Measurements from ENCODE around the gene NANS. TPM values are rescaled to one million over a fixed set of nuclear protein-coding genes. Genes with fewer than 3 reads are reported as not detected.
"Not testable (repeated sequence)": the region's sequence is repeated elsewhere in the genome, so short reads cannot be mapped to it uniquely, and the experiment has no call there.

NANS gene
- total RNA-seq, 4 donors from 2014 or later: 29.0 to 64.7 (median 34.2) TPM

- H3K9me3 ChIP-seq: no peaks in the 10 kb centered on the region
- in situ Hi-C loops (cut with MboI; ENCODE audit: low sequenced_read_pairs in 4 of 4) (no loop called here), intact Hi-C loops (cut with DNase I; ENCODE audit: low total_unique reads) (no loop called here)
- H3K27ac ChIP-seq: no peak overlapping the region
- no peak for ATAC-seq
- no peaks in the 10 kb centered on the region for H3K27me3 ChIP-seq
- no peaks in the 10 kb centered on the region for H3K4me1 ChIP-seq
- no peaks in the 10 kb centered on the region for H3K36me3 ChIP-seq
- no peak for DNase-seq
- TF ChIP-seq POLR2A (IDR thresholded peaks at IDR 0.05): no peak
- TF ChIP-seq, protein P1, sequence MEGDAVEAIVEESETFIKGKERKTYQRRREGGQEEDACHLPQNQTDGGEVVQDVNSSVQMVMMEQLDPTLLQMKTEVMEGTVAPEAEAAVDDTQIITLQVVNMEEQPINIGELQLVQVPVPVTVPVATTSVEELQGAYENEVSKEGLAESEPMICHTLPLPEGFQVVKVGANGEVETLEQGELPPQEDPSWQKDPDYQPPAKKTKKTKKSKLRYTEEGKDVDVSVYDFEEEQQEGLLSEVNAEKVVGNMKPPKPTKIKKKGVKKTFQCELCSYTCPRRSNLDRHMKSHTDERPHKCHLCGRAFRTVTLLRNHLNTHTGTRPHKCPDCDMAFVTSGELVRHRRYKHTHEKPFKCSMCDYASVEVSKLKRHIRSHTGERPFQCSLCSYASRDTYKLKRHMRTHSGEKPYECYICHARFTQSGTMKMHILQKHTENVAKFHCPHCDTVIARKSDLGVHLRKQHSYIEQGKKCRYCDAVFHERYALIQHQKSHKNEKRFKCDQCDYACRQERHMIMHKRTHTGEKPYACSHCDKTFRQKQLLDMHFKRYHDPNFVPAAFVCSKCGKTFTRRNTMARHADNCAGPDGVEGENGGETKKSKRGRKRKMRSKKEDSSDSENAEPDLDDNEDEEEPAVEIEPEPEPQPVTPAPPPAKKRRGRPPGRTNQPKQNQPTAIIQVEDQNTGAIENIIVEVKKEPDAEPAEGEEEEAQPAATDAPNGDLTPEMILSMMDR (IDR thresholded peaks at IDR 0.05 in 4 of 5, conservative IDR thresholded peaks at IDR 0.05 in 1 of 5): no peak
- no peak overlapping the region for H3K4me3 ChIP-seq
These were observed 48.5 kb downstream of the NANS start for GRCh38 chr9:98105006-98105405.

DNA sequence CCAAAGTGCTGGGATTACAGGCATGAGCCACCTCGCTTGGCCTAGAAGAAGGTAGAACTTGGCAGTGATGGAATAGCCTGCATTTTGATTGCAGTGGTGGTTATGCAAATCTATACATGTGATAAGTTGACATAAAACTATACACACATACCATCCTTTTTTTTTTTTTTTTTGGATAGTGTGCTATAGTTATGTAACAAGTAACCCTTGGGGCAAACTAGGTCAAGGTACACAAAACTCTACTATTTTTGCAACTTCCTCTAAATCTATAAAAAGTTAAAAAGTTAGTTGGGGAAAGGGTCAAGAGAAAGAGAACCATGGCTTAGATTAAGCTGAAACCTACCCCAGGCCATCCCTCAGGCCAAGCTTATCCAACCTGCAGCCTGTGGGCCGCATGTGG lies 51.4 kb downstream of the NANS start:
- in situ Hi-C loops (cut with MboI; ENCODE audit: low sequenced_read_pairs in 4 of 4): no loop called here
- no peak overlapping the region for H3K27ac ChIP-seq
- TF ChIP-seq, protein P1 (IDR thresholded peaks at IDR 0.05 in 4 of 5, conservative IDR thresholded peaks at IDR 0.05 in 1 of 5): no peak
- DNase-seq (no peak), ATAC-seq (no peak)
- intact Hi-C loops (cut with DNase I; ENCODE audit: low total_unique reads): no loop called here
- no peaks in the 10 kb centered on the region for H3K4me1 ChIP-seq
- no peaks in the 10 kb centered on the region for H3K27me3 ChIP-seq
- H3K4me3 ChIP-seq: no peak overlapping the region
- H3K36me3 ChIP-seq: no peaks in the 10 kb centered on the region
- no peaks in the 10 kb centered on the region for H3K9me3 ChIP-seq

- Histone ChIP-seq H3K27ac (no peak overlapping the region), H3K36me3 (no peaks in the 10 kb centered on the region), H3K9me3 (no peaks in the 10 kb centered on the region), H3K27me3 (no peaks in the 10 kb centered on the region), H3K4me1 (no peaks in the 10 kb centered on the region), H3K4me3 (no peak overlapping the region)
- no peak for TF ChIP-seq POLR2A (IDR thresholded peaks at IDR 0.05)
- TF ChIP-seq, protein P1 (IDR thresholded peaks at IDR 0.05 in 4 of 5, conservative IDR thresholded peaks at IDR 0.05 in 1 of 5): no peak
- intact Hi-C loops (cut with DNase I; ENCODE audit: low total_unique reads): no loop called here
- in situ Hi-C loops (cut with MboI; ENCODE audit: low sequenced_read_pairs in 4 of 4): no loop called here
- ATAC-seq (no peak), DNase-seq (no peak)
These were observed 52.0 kb downstream of the NANS start for GRCh38 chr9:98108531-98109031.

DNA sequence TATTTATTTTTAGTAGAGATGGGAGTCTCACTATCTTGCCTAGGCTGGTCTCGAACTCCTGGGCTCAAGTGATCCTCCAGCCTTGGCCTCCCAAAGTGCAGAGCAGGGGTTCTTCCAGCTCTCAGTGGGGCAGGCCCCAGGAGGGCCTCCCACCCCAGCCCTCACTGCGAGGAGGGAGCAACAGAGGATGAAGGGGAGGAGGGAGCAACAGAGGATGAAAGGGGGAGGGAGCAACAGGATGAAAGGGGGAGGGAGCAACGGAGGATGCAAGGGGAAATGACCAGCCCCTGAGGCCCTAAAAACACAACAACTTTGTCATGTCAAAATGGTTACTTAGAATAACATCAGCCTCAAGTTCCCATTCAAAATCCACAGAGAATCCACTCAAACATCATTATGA lies 52.5 kb downstream of the NANS start:
- in situ Hi-C loops (cut with MboI; ENCODE audit: low sequenced_read_pairs in 4 of 4) (no loop called here), intact Hi-C loops (cut with DNase I; ENCODE audit: low total_unique reads) (no loop called here)
- DNase-seq: no peak
- TF ChIP-seq, protein P1 (IDR thresholded peaks at IDR 0.05 in 4 of 5, conservative IDR thresholded peaks at IDR 0.05 in 1 of 5): no peak
- no peak for TF ChIP-seq POLR2A (IDR thresholded peaks at IDR 0.05)
- H3K27me3 ChIP-seq: no peaks in the 10 kb centered on the region
- no peak overlapping the region for H3K27ac ChIP-seq
- no peak for ATAC-seq
- H3K4me3 ChIP-seq: no peak overlapping the region
- H3K36me3 ChIP-seq: no peaks in the 10 kb centered on the region
- no peaks in the 10 kb centered on the region for H3K9me3 ChIP-seq
- H3K4me1 ChIP-seq: no peaks in the 10 kb centered on the region

- ATAC-seq; H3K27ac ChIP-seq; DNase-seq; H3K4me1 ChIP-seq; in situ Hi-C loops (cut with MboI; ENCODE audit: low sequenced_read_pairs in 4 of 4); H3K27me3 ChIP-seq; H3K4me3 ChIP-seq; H3K9me3 ChIP-seq; H3K36me3 ChIP-seq; intact Hi-C loops (cut with DNase I; ENCODE audit: low total_unique reads): not testable (repeated sequence)
These were observed 60.6 kb downstream of the NANS start for GRCh38 chr9:98117097-98117496.
